Ammon's horn (tissue), 1 donor: ENCODE measurements around the gene CCL20.
"Not testable (repeated sequence)": the region's sequence is repeated elsewhere in the genome, so short reads cannot be mapped to it uniquely, and the experiment has no call there.

Source experiments
- DNase-seq: peaks from one replicate; pipeline ENCODE4 v3.0.0-alpha.2; 2016; ENCODE audit warnings: low spot score

Gene CCL20, protein sequence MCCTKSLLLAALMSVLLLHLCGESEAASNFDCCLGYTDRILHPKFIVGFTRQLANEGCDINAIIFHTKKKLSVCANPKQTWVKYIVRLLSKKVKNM

DNA sequence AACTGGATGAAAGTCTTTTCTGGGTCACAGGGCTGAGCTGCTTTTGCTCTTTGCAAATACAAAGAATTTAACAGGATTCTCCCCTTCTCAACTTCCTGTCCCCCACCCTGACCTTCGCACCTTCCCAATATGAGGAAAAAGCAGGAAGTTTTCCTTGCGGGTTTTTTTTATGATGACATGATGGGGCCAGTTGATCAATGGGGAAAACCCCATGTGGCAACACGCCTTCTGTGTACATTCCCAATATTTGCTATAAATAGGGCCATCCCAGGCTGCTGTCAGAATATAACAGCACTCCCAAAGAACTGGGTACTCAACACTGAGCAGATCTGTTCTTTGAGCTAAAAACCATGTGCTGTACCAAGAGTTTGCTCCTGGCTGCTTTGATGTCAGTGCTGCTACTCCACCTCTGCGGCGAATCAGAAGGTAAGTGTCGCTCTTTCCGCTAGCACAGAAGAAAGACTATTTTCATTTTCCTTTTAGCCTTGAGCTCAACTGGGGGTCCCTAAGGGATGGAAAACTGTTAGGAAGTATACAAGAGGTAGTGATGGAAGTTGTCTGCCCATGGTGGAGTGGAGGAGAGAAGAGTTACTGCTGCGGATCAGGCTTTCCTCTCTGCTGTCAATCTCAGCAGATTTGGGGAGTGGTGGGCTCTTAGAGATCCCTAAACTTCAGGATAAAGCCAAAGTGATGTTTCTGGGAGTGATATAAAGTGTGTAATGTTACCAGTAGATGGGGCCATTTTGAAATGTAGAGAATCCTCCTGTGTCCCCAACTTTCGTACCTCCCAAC is at the start of gene CCL20:
Gene CCL20, plus strand, starts transcription at position 281 of the 792 bp plus-strand sequence. Its CDS starts 70 bp downstream, at position 351.
- no peak for DNase-seq

DNA sequence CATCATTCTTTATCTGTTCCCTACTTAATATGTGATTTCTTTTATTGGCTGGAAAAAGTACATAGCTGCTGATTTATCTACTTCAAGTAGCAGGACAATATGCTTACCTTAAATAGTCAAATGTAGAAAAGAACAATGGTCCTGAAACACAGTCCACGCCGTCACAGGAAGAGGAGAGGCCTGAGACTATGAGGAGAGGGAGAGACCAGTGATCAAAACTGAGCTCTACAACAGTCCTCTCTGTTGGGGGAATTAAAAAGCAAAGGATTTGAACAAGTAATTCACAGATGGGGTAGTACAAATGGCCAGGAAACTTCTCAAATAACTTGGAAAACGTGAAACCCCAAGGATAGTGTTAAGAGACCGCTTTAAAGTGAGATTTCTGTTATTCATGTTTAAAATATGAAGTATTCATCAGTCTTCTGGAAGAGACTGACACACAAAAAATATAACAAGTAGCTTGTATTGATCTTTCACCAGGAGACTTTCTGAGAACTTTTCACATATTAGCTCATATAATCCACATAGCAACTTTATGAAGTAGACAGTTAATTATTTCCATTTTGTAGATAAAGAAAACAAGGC is 47.8 kb upstream of the CCL20 start:
- no peak for DNase-seq

DNA sequence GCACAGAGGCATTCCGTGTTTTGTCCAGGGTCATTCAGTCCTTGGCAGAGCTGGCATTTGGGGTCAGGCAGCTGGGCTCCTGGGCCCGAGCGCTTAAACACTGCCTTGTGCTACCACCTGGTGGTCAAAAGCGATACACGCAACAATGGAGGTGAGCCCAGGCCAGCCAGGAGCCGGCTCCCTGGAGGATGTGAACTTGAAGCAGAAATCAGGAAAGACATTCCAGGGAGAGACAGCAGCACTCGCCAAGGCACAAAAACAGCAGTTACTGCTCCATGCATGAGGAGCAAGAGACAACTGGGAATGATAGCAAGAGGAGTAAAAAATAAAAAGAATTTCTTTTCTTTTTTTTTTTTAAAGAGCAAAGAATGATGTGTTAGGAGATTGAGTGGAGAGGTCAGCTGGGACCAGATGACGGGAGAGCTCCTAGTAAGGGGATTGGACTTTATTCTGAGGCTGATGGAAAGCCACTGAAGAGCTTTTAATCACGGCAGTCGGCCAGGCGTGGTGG is 47.2 kb upstream of the CCL20 start:
- DNase-seq = peak; percentile 89

DNA sequence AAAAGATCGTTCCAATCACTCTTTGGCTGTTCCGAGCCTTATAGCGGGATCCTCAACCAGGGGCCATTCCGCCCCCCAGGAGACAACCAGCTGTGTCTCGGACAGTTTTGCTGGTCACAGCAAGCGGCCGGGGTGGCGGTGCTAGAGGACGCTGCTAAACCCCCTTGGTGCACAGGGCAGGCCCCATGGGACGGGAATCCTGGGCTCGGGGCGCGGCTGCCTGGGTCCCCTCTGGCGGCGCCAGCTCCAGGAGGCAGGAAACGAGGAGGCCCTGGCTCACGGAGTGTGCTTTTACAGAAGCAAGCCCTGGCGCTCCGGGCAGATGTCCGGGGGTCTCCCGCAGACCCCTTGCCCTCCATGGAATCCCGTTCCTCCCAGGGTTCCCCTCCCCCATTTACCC is 45.8 kb upstream of the CCL20 start:
- DNase-seq = no peak

DNA sequence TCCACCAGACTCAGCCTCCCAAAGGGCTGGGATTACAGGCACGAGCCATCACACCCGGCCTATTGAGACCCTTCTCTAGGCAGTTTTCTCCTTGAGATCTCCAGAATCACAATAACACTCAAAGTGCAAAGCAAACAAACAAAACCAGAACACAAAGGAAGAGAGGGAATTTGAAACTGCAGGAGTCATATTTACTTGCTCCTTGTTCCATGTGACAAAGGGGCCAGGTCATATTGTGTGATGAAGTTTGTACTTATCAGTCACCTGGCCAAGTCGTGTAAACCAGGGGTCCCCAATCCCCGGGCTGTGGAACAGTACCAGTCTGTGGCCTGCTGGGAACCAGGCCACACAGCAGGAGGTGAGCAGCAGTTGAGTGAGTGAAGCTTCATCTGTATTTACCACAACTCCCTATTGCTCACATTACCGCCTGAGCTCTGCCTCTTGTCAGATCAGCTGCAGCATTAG is 41.4 kb upstream of the CCL20 start:
- DNase-seq = no peak

DNA sequence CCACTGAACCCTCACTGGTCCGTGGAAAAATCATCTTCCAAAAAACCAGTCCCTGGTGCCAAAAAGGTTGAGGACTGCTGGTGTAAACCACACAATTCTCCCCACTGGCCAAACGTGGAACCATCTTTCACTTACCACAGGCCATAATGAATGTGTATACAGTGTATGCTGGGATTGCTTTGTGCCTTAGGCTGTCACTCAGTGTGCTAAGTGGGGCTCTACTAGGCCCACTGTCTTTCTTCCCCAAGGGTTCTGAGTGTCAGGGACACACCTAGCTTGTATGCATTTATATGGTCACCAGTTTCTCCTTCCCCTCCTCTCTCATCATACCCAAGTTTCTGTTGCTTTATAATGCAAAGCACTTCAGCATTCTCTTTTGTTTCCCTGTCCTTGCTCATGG is 40.7 kb upstream of the CCL20 start:
- DNase-seq = no peak

DNA sequence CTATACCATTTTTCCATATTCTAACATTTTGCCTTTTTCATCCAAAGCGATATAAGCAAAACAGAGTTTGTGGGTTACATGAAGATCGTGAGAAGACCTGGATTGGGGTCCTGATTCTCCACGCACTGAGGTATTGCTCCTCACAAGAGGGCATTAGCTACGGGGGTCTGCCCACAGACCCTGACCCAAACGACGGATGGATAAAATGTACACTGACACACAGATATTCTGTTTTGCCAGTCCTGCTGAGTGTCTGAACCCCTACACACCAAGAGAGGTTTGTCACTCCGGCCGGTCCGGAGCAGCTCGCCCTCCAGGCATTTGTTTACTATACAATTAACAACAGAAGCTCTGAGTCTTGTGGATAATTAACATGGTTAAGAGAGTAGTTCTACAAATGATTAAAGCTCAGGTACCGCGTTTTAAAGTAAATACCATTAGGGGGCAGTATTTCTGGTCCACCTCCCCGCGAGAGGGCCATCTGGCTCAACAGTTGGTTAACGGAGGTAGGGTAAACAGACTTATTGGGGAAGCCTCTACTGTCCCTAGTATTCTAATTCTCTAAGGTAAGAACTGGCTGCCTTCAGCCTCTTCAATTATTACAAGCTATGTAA is 39.5 kb upstream of the CCL20 start:
- DNase-seq = no peak

DNA sequence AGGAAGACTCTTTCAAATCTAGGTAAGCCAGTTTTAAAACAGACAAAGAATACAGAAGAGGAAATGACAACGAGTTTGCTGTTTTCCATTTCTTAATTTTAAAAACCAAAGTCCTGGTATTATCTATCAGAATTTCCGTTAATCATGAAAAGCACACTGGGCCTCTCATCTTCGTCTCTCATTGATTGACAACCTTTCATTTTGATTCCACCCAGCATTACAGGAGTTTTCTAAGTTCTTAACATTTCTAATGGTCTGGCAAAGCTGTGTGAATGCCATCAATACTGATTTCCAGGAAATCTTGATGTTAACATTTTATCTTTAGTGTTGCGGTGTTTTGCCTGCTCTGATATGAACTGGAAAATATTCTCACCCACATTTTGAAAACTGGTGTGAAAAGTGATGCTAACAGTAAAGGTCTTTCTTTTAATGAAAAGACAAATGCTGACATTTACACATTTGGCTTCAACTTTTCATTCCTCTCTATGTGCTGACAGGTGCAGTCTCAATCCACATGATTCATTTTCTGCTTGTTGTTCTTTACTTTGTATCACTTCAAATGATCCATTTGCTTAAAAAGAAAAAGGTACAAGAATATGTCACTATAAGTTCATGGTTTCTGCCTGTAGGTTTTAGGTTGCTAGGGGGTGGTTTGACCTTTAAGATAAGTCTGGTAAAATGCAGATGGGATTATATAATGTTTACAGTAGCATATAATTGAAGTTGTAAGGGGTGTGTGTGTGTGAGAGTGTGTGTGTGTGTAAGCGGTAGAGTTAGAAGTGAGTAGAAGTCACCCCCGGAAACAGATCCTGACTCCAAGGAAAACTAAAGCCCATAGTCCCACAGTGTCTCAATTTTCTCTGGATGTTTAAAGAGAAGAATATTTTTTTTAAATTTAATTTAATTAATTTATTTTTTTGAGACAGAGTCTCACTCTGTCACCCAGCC is 38.5 kb upstream of the CCL20 start:
- DNase-seq = no peak

DNA sequence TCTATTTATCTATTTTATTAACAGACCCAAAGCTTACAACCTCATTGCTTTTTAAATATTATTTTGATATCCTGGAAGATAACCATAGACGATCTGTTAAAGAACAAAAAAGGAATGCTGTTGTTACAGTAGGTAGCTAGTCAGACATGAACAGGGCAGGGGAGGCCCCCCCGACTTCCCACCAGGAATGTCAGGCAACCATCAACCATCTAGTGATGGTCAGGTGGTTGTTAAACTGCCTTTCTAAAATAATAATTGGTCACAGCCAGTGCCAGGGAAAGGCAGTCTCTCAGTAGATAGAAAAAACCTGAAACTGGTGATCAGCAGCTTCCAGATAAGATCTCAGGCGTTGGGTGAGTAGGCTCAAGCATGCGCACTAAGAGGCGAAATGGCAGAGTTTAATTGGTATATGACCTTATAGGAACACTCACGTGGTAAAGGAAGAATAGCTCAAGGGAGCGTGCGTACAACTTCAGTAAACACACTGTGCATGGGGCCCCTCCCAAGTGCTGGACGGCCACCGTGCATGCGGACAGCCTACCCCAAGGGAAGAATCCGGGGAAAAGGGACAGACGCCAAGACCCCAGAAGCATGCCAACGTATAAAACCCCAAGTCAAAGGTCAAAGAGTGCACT is 32.5 kb upstream of the CCL20 start:
- no peak for DNase-seq

DNA sequence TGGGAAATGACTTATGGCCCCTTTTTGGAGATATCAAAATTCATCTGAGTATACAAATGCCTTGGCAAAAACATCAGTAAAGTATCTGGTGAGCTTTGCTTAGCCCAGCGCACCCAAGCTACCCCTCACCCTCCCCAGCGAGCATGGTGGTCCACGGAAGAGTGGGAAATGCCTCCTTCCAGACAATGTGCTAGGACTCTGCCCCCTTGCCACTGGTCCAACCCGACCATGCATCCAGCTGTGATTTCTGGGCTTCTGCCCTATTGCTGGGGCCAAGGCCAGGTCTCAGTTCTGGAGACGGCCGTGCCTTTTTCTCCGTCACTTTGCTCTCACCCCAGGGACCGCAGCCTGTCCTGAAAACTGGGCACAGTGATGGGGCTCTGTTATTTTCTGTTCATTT is 31.8 kb upstream of the CCL20 start:
- no peak for DNase-seq

DNA sequence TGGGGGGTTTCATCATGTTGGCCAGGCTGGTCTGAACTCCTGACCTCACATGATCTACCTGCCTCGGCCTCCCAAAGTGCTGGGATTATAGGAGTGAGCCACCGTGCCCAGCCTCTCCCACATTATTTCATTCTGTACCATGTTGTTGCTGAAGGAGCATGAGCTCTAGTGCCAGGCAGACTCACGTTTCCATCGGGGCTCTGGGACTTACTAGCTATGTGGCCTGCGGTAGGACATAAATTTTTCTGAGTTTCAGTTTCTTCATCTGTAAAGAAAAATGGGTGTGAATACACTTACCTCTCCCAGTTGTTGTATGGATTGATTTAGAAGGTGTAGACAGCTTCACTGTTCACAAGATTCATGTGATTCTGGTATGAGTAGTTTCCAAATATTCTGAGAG is 30.8 kb upstream of the CCL20 start:
- no peak for DNase-seq

DNA sequence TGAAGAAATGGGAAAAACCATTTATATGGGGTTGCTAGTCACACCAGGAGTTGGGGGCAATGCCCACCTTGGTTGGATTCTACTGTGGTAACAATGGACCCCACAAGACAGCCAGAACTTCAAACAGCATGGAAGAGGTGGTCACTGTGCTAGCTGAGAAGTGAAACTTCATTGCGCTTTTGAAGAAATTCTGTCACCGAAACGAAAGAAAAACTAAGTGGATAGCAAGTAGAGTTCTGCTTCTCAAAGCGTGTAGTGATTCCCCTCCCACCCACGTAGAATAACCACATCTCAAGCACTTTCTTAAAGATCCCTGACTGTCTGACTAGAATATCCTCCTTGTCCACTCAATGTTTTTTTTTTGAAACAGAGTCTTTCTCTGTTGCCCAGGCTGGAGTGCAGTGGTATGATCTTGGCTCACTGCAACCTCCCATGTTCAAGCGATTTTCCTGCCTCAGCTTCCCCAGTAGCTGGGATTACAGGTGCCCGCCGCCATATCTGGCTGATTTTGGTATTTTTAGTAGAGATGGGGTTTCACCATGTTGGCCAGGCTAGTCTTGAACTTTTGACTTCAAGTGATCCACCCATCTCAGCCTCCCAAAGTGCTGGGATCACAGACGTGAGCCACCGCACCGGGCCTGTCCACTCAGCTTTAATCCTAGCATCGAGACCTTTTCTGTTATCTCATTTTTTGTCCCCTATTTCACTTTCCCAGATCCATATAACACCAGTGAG is 30.1 kb upstream of the CCL20 start:
- peak; percentile 36 for DNase-seq

DNA sequence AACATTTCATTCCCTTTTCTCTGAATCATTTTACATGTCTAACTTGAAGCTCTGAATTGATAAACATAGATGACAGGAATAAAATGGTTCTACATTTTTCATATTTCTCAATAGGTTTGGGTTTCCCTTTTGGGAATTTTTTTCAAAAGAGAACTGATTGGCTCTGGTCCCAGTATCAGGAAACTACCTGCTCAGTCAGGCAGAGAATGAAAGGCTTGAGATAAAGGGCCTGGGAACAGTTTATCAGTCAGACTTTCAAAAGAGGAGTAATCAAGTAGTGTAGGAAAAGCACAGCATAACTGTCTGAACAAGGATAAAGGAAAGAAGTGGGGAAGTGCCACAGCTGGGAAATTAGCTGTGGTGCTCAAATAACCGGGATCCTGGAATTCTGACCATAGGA is 28.3 kb upstream of the CCL20 start:
- DNase-seq = no peak

DNA sequence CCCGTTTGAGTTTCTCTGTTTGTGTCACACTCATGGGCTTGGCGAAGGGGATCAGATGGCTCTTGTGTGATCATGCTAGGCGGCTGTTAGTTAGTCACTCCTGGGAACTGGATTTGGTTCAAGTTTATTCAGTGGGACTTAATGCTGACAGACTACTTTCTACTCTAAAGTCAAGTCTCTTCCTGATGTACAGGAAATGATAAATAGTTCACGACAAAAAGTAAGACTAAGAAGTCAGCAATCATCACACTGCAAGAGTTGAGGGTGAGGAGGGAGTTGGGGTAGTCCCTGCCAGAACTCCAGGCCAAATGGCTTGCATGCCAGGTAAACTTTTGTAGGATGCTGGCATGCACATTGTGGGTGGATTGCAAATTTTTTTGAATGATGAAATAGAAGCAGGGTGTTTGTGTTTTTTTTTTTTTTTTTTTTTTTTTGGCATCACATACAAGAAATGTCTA is 25.1 kb upstream of the CCL20 start:
- no peak for DNase-seq

DNA sequence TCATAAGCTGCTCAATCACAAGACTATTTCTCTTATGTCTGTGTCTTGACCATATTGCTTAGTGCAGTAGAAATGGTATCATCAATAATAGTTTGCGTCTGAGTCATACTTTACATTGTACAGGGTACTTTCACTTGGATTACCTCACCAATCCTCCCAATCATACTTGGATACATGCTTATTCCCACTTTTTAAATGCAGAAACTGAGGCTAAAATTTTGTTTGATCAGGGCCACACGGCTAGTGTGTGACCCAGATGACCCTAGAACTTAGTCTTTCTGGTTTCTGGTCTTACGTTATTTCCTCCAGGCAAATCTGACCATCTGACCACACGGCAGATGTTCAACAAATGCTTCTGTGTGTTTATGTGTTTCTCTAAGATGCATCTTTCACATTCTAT is 23.8 kb upstream of the CCL20 start:
- DNase-seq = no peak

DNA sequence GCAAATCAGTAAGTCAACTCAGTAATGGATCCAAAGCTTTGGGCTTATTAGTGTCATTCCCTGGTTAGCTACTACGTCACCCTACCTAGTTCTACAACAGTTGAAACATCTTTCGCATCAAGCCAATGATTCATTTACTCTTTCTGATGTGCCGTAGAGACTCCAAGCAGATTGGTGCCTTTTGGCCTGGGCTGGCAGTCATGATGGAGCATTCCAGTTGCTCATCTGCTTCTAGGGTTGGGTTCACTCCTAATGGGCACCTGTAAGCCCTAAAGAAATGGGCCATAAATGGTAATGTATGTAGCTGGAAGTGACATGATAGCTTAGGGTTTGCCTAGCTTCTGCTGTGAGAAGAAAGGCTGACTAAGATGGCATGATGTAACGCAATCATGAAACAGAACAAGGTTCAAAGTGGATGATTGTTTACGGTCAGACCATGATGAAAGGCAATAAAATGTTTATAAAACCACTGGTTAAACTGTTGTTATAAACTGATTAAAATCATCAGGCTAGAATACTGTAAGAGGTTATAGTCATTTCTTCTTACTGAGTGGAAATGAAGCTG is 20.4 kb upstream of the CCL20 start:
- DNase-seq = no peak

DNA sequence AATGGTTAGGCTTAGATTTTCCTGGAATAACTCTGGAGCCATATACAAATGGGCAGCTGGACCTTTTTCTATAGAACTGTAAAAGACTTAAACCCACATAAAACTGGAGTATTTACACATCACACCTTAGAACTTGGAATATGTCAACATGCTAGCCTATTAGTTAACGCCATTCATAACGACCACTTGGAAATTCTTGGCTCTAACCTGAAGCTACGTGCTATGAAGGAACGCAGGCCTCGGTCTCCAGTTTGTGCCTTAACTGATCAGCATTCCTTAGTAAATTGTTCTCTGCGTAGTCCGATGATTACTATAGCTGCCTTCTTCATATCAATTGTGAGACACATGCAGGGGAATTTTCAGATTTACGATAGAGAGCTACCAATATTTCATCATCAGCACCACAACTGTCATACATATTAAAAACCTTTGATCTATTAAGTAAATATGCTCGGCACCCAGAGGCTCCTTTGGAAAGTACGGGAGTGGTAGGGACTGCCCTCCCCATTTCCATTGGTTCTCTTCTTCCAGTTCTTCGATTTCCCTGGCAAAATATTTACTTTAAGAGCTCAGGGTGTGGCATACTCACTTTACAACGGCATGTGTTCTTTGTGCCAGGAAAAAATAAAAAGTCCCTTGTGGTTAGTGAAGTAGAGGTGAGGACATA is 17.5 kb upstream of the CCL20 start:
- no peak for DNase-seq

DNA sequence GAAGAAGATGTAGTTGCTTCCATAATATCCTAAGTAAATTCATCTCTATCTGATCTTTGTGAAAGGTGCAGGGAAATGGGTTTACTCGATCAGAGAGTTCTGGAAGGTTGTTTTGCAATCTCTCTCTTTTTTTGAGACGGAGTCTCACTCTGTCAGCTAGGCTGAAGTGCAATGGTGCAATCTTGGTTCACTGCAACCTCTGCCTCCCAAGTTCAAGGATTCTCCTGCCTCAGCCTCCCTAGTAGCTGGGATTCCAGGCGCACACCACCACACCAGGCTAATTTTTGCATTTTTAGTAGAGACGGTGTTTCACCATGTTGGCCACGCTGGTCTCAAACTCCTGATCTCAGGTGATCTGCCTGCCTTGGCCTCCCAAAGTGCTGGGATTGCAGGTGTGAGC is 16.9 kb upstream of the CCL20 start:
- DNase-seq = not testable (repeated sequence)

DNA sequence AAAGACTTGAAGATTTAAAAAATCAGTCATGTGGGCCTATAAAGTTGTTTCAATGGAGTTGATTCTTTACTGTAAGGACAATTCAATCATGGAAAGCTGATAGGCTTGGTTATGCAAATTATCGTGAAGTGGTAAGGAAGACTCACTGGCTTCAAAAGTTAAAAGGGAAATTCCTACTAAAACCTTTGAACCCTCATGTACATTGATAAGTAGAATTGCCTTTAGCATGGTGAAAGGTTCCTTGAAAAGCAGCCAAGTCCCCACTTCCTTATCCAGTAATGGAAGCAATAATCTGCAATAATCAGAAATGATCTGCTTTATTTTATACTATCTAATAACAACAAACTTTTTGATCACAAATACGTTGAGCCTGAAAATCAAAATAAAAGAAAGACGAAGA is 14.4 kb upstream of the CCL20 start:
- DNase-seq = no peak

DNA sequence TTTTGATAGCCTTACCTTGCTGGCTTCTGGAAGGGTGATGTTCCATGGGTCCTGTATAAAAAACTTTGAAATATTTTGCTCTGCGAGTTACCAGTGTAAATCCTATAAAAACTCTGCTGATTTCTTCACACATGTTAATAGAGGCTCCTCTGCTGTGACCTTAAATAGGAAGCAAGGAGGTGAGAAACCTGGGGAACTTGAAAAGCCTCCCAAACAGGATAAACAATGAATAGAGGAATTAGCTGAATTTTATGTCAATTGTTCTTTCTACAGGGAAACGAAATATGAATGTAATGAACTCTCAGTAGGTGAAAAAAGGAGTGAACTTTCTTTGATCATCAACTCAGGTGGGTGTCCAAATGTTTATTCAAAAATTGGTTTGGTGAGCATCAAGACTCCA is 10.8 kb upstream of the CCL20 start:
- no peak for DNase-seq
